ENCODE measurements around the gene RPS6KA5. TPM values are rescaled to one million over a fixed set of nuclear protein-coding genes. Genes with fewer than 3 reads are reported as not detected.
A peak's percentile ranks its signal among the peaks of the same experiment; 100 is the strongest.
"Not testable (repeated sequence)": the region's sequence is repeated elsewhere in the genome, so short reads cannot be mapped to it uniquely, and the experiment has no call there.

Gene RPS6KA5
- total and polyA plus RNA-seq, 4 donors = 1.1 to 14.8 (median 5.6) TPM

DNA sequence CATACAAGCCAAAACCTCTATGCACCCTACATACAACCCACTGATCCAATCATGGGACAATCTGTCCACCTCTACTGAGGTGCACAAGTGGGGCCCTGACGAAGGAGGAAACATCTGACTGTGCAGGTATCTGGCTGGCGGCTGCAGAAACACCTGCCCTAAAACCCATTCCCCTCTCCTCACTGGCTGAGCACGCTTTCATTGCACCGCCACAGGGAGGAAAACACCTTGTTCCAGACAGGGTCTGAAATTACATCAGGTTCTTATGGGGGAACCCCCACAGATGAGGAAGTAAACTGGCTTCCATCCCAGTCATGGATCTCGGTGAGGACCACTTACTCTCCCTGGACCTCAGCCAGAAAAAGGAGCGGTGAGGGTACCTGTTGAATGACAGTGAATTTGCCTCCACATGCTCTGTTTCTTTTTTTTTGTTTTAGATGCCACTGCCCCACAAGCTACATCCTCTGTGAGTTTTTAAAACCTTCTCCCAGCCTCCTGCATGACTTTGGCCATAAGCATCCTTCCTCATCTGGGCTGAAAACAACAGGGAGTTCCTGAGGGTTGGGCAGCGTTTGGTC is 29.6 kb upstream of the RPS6KA5 start:
- Histone ChIP-seq H3K4me1 (ENCODE audit: control insufficient read depth in 5 of 5, insufficient read depth in 5 of 5, low read length in 5 of 5) (no peaks in the 10 kb centered on the region), H3K27ac (ENCODE audit: low read depth in 1 of 2, low read length in 1 of 2) (no peak overlapping the region), H3K4me3 (no peak overlapping the region), H3K27me3 (ENCODE audit: control insufficient read depth in 3 of 3, insufficient read depth in 3 of 3, low read length in 2 of 3) (no peaks in the 10 kb centered on the region), H3K9me3 (ENCODE audit: control insufficient read depth in 4 of 4, insufficient read depth in 3 of 4, low read length in 3 of 4) (no peaks in the 10 kb centered on the region), H3K9ac (ENCODE audit: insufficient read depth in 1 of 2, low read length in 2 of 2) (no peak overlapping the region), H3K36me3 (ENCODE audit: control insufficient read depth in 4 of 4, insufficient read depth in 4 of 4, low read length in 4 of 4) (no peaks in the 10 kb centered on the region)
- TF ChIP-seq, protein P1, sequence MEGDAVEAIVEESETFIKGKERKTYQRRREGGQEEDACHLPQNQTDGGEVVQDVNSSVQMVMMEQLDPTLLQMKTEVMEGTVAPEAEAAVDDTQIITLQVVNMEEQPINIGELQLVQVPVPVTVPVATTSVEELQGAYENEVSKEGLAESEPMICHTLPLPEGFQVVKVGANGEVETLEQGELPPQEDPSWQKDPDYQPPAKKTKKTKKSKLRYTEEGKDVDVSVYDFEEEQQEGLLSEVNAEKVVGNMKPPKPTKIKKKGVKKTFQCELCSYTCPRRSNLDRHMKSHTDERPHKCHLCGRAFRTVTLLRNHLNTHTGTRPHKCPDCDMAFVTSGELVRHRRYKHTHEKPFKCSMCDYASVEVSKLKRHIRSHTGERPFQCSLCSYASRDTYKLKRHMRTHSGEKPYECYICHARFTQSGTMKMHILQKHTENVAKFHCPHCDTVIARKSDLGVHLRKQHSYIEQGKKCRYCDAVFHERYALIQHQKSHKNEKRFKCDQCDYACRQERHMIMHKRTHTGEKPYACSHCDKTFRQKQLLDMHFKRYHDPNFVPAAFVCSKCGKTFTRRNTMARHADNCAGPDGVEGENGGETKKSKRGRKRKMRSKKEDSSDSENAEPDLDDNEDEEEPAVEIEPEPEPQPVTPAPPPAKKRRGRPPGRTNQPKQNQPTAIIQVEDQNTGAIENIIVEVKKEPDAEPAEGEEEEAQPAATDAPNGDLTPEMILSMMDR (IDR thresholded peaks at IDR 0.05; ENCODE audit: control extremely low read depth, extremely low read depth) = no peak
- DNase-seq (no peak), ATAC-seq (ENCODE audit: insufficient read depth, low FRiP score) (no peak)
- 81 to 85% methylated on average over 7 of the region's 7 CpGs for WGBS, 2 donors

- Histone ChIP-seq H3K27me3 (ENCODE audit: control insufficient read depth in 3 of 3, insufficient read depth in 3 of 3, low read length in 2 of 3) (no peaks in the 10 kb centered on the region), H3K9ac (ENCODE audit: insufficient read depth in 1 of 2, low read length in 2 of 2) (no peak overlapping the region), H3K36me3 (ENCODE audit: control insufficient read depth in 4 of 4, insufficient read depth in 4 of 4, low read length in 4 of 4) (no peaks in the 10 kb centered on the region), H3K4me1 (ENCODE audit: control insufficient read depth in 5 of 5, insufficient read depth in 5 of 5, low read length in 5 of 5) (no peaks in the 10 kb centered on the region), H3K9me3 (ENCODE audit: control insufficient read depth in 4 of 4, insufficient read depth in 3 of 4, low read length in 3 of 4) (no peaks in the 10 kb centered on the region), H3K4me3 (no peak overlapping the region), H3K27ac (ENCODE audit: low read depth in 1 of 2, low read length in 1 of 2) (no peak overlapping the region)
- DNase-seq (no peak), ATAC-seq (ENCODE audit: insufficient read depth, low FRiP score) (no peak)
- WGBS, 2 donors = 86 to 97% methylated on average over 5 of the region's 5 CpGs
- TF ChIP-seq, protein P1 (IDR thresholded peaks at IDR 0.05; ENCODE audit: control extremely low read depth, extremely low read depth) = no peak
Observed at GRCh38 chr14:91088585-91089235, 28.3 kb upstream of the RPS6KA5 start.

- not testable (repeated sequence) for H3K9me3 ChIP-seq (ENCODE audit: control insufficient read depth in 4 of 4, insufficient read depth in 3 of 4, low read length in 3 of 4); H3K36me3 ChIP-seq (ENCODE audit: control insufficient read depth in 4 of 4, insufficient read depth in 4 of 4, low read length in 4 of 4); H3K27ac ChIP-seq (ENCODE audit: low read depth in 1 of 2, low read length in 1 of 2); H3K4me3 ChIP-seq; H3K4me1 ChIP-seq (ENCODE audit: control insufficient read depth in 5 of 5, insufficient read depth in 5 of 5, low read length in 5 of 5); ATAC-seq (ENCODE audit: insufficient read depth, low FRiP score); H3K27me3 ChIP-seq (ENCODE audit: control insufficient read depth in 3 of 3, insufficient read depth in 3 of 3, low read length in 2 of 3)
- WGBS, 2 donors = 57% methylated on average over 5 of the region's 5 CpGs
- peak in 1 of 3 donors; percentile 30 for DNase-seq
- H3K9ac ChIP-seq (ENCODE audit: insufficient read depth in 1 of 2, low read length in 2 of 2) = peak overlapping the region; percentile 19 to 28
Observed at GRCh38 chr14:91087470-91087869, 27.0 kb upstream of the RPS6KA5 start.

- Histone ChIP-seq H3K4me1 (ENCODE audit: control insufficient read depth in 5 of 5, insufficient read depth in 5 of 5, low read length in 5 of 5) (peaks cover 0 to 1% (median 0%) of the 10 kb centered on the region in 5 donors), H3K27me3 (ENCODE audit: control insufficient read depth in 3 of 3, insufficient read depth in 3 of 3, low read length in 2 of 3) (no peaks in the 10 kb centered on the region), H3K9me3 (ENCODE audit: control insufficient read depth in 4 of 4, insufficient read depth in 3 of 4, low read length in 3 of 4) (peaks cover 0 to 2% (median 0%) of the 10 kb centered on the region in 4 donors), H3K36me3 (ENCODE audit: control insufficient read depth in 4 of 4, insufficient read depth in 4 of 4, low read length in 4 of 4) (no peaks in the 10 kb centered on the region), H3K9ac (ENCODE audit: insufficient read depth in 1 of 2, low read length in 2 of 2) (no peak overlapping the region), H3K27ac (ENCODE audit: low read depth in 1 of 2, low read length in 1 of 2) (no peak overlapping the region), H3K4me3 (no peak overlapping the region)
- DNase-seq (no peak), ATAC-seq (ENCODE audit: insufficient read depth, low FRiP score) (no peak)
- TF ChIP-seq, protein P1 (IDR thresholded peaks at IDR 0.05; ENCODE audit: control extremely low read depth, extremely low read depth) = no peak
- 78 to 81% methylated on average over 2 of the region's 2 CpGs for WGBS, 2 donors
Observed at GRCh38 chr14:91084516-91084915, 24.1 kb upstream of the RPS6KA5 start.

All from lung (tissue), 12 donors.